Mammary epithelial cell (primary cell): ENCODE results near the gene PRKCA.

Experiments used
- EZH2 ChIP-seq: IDR thresholded peaks from 2 replicates; pipeline ENCODE4 v1.6.1; 2012; ENCODE audit warnings: low read length, inconsistent platforms, borderline replicate concordance
- TF ChIP-seq, protein P1 (sequence below), 2 donors: IDR thresholded peaks in 1 of 2; conservative IDR thresholded peaks in 1 of 2; 2 replicates each; pipeline ENCODE4 v1.5.1; 2011 to 2012; ENCODE audit warnings: inconsistent platforms in 2 of 2, low read length in 2 of 2, mild to moderate bottlenecking in 2 of 2, control low read depth in 1 of 2, low read depth in 1 of 2; ENCODE audit not compliant: insufficient read depth in 1 of 2; ENCODE audit errors: extremely low read depth in 1 of 2

DNA sequence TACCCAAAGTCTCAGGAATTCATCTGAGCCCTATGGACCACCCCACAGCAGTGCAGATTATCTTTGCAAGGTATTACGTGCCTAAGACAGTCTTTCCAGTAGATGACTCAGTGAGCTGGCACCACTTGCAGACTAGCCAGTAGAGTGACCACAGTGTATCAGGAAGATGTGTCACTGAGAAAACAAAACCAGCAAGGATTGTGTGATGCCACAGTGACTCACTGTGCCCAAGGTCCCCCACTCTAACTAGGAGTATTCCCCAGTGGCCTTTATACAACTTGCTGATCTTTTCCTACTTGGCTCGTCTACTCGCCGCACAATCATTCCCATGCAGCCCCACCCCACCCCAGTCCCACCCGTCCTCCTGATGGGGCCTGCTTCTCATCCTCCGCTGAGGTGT is 26.8 kb upstream of the PRKCA start:
- TF ChIP-seq, protein P1, sequence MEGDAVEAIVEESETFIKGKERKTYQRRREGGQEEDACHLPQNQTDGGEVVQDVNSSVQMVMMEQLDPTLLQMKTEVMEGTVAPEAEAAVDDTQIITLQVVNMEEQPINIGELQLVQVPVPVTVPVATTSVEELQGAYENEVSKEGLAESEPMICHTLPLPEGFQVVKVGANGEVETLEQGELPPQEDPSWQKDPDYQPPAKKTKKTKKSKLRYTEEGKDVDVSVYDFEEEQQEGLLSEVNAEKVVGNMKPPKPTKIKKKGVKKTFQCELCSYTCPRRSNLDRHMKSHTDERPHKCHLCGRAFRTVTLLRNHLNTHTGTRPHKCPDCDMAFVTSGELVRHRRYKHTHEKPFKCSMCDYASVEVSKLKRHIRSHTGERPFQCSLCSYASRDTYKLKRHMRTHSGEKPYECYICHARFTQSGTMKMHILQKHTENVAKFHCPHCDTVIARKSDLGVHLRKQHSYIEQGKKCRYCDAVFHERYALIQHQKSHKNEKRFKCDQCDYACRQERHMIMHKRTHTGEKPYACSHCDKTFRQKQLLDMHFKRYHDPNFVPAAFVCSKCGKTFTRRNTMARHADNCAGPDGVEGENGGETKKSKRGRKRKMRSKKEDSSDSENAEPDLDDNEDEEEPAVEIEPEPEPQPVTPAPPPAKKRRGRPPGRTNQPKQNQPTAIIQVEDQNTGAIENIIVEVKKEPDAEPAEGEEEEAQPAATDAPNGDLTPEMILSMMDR (conservative IDR thresholded peaks at IDR 0.05 in 1 of 2, IDR thresholded peaks at IDR 0.05 in 1 of 2; ENCODE audit: extremely low read depth in 1 of 2, insufficient read depth in 1 of 2, low read depth in 1 of 2, low read length in 2 of 2), result peak in 1 of 2 donors; percentile 24
- TF ChIP-seq EZH2, result no peak
